Measurements from ENCODE around the gene COL6A3. TPM values are rescaled to one million over a fixed set of nuclear protein-coding genes. Genes with fewer than 3 reads are reported as not detected.

COL6A3 gene
- total and polyA plus RNA-seq, 9 of the 15 experiments (the other 6 are each of a cell fraction or from before 2014, with no cell fraction given), result 0.07 to 4.1 (median 1.5) TPM

DNA sequence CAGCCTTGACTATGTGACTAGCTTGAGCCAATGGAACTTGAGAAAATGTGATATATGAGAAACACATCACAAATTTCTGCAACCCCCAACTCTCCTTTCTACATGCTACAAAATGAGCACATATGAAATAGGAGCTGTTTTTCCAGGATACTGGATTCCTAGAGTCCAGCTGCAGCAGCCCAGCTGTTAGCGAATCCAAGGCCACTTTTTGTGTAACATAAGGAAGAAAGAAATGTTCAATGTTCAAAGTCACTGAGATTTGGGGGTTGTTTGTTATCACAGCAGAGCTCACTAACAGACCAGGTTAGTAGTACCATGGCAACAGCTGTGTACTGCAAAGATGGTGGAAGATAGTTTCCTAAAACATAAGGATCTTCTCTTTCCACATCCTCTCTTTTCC is 12.6 kb upstream of the COL6A3 start:
- H2AFZ ChIP-seq (ENCODE audit: low read depth, low read length), result no peak overlapping the region
- intact Hi-C loops (cut with micrococcal nuclease) (no loop called here), in situ Hi-C loops (cut with MboI) (no loop called here)
- peaks cover 0 to 8% of the 10 kb centered on the region in 2 experiments; a peak in 2 of 5 replicates for H3K27me3 ChIP-seq (ENCODE audit: control insufficient read depth in 2 of 2, insufficient read depth in 2 of 2, low read length in 2 of 2)
- H3K79me2 ChIP-seq (ENCODE audit: control insufficient read depth, insufficient read depth, low read length), result no peaks in the 10 kb centered on the region
- no peaks in the 10 kb centered on the region; the same call in 1 of the 2 replicates for H4K20me1 ChIP-seq (replicated peaks; ENCODE audit: control insufficient read depth, insufficient read depth, low read length)
- no peak overlapping the region for H3K4me2 ChIP-seq (ENCODE audit: insufficient read depth, low read length)
- no peaks in the 10 kb centered on the region for H3K9me3 ChIP-seq (replicated peaks; ENCODE audit: control insufficient read depth, insufficient read depth, low read depth, low read length)
- 0 out of 5 replicates have a peak, but pooled peaks cover 0 to 2% of the 10 kb centered on the region in 2 experiments for H3K4me1 ChIP-seq (replicated peaks in 1 of 2; ENCODE audit: control insufficient read depth in 2 of 2, insufficient read depth in 2 of 2, low read length in 2 of 2)
- BruUV-seq (replicated peaks), result no TSS peak
- no peak overlapping the region for H3K9ac ChIP-seq (ENCODE audit: insufficient read depth in 1 of 2, low read depth in 2 of 2, low read length in 2 of 2)
- H3K36me3 ChIP-seq (ENCODE audit: control insufficient read depth, insufficient read depth, low read length), result no peaks in the 10 kb centered on the region
- ATAC-seq, result no peak
- 10% methylated on average over 1 of the region's 1 CpG for WGBS (ENCODE audit: insufficient coverage, low coverage, missing lambda C conversion rate)
- ChIA-PET CTCF (ENCODE audit: low intra/inter-chr PET ratio) (no interaction called here), POLR2A (no interaction called here)
- no peaks in the 10 kb centered on the region for H3K9me1 ChIP-seq (ENCODE audit: control insufficient read depth, insufficient read depth, low read length)
- DNase-seq (ENCODE audit: extremely low read depth in 1 of 4, low spot score in 3 of 4), result no peak
- H3K27ac ChIP-seq (ENCODE audit: extremely low read depth, low read depth, low read length), result no peak overlapping the region
- FAIRE-seq, result no peak
- H3K4me3 ChIP-seq, result no peak overlapping the region
- TF ChIP-seq, protein P1, sequence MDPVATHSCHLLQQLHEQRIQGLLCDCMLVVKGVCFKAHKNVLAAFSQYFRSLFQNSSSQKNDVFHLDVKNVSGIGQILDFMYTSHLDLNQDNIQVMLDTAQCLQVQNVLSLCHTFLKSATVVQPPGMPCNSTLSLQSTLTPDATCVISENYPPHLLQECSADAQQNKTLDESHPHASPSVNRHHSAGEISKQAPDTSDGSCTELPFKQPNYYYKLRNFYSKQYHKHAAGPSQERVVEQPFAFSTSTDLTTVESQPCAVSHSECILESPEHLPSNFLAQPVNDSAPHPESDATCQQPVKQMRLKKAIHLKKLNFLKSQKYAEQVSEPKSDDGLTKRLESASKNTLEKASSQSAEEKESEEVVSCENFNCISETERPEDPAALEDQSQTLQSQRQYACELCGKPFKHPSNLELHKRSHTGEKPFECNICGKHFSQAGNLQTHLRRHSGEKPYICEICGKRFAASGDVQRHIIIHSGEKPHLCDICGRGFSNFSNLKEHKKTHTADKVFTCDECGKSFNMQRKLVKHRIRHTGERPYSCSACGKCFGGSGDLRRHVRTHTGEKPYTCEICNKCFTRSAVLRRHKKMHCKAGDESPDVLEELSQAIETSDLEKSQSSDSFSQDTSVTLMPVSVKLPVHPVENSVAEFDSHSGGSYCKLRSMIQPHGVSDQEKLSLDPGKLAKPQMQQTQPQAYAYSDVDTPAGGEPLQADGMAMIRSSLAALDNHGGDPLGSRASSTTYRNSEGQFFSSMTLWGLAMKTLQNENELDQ (CRISPR knock-in tag; IDR thresholded peaks at IDR 0.05; ENCODE audit: borderline replicate concordance), result no peak
- no peak for TF ChIP-seq BRCA1 (IDR thresholded peaks at IDR 0.05)
- no peak for TF ChIP-seq BRCA1 (CRISPR knock-in tag; IDR thresholded peaks at IDR 0.05)
- no peak for TF ChIP-seq ARID3A (IDR thresholded peaks at IDR 0.05; ENCODE audit: borderline replicate concordance, low read depth, low read length)
- TF ChIP-seq BCLAF1 (IDR thresholded peaks at IDR 0.05; ENCODE audit: borderline replicate concordance in 1 of 2, control insufficient read depth in 1 of 2, low read depth in 2 of 2, low read length in 1 of 2), result no peak
- TF ChIP-seq PTBP1 (IDR thresholded peaks at IDR 0.05; ENCODE audit: low read depth, low read length), result no peak
- TF ChIP-seq KAT8 (IDR thresholded peaks at IDR 0.05; ENCODE audit: low read depth), result no peak
- no peak for TF ChIP-seq POLR2H (tag; IDR thresholded peaks at IDR 0.05; ENCODE audit: low read depth)
- no peak for TF ChIP-seq TAF7 (tag; IDR thresholded peaks at IDR 0.05)
- no peak for TF ChIP-seq NKRF (IDR thresholded peaks at IDR 0.05; ENCODE audit: borderline replicate concordance)
- no peak for TF ChIP-seq ZBTB34 (CRISPR knock-in tag; IDR thresholded peaks at IDR 0.05)

Measured in K562 (cell line).